IPS DF 4.7 (cell line): ENCODE data around the gene ATP11C.

Source experiments
- DNase-seq: peaks from one replicate; pipeline ENCODE4 v3.0.0-alpha.2; 2013; ENCODE audit warnings: low spot score; ENCODE audit errors: extremely low read depth

Gene ATP11C

GRCh38 chrX:139811942-139812629, 120.8 kb downstream of the ATP11C start:
- no peak for DNase-seq

- no peak for DNase-seq
Measured at GRCh38 chrX:139804482-139804881, 128.4 kb downstream of the ATP11C start.

- DNase-seq: no peak
Measured at GRCh38 chrX:139803224-139803623, 129.6 kb downstream of the ATP11C start.

- no peak for DNase-seq
Measured at GRCh38 chrX:139802048-139802447, 130.8 kb downstream of the ATP11C start.

- no peak for DNase-seq
Measured at GRCh38 chrX:139801397-139801813, 131.4 kb downstream of the ATP11C start.

GRCh38 chrX:139798701-139799100, 134.2 kb downstream of the ATP11C start:
- DNase-seq: no peak

- no peak for DNase-seq
Measured at GRCh38 chrX:139795196-139795595, 137.7 kb downstream of the ATP11C start.

- no peak for DNase-seq
Measured at GRCh38 chrX:139787601-139788000, 145.3 kb downstream of the ATP11C start.

GRCh38 chrX:139784807-139785206, 148.0 kb downstream of the ATP11C start:
- no peak for DNase-seq

GRCh38 chrX:139783959-139784358, 148.9 kb downstream of the ATP11C start:
- no peak for DNase-seq

GRCh38 chrX:139783030-139783429, 149.8 kb downstream of the ATP11C start:
- no peak for DNase-seq

GRCh38 chrX:139776599-139776998, 156.3 kb downstream of the ATP11C start:
- no peak for DNase-seq

- DNase-seq: no peak
Measured at GRCh38 chrX:139770366-139770765, 162.5 kb downstream of the ATP11C start.

GRCh38 chrX:139766545-139766983, 166.3 kb downstream of the ATP11C start:
- no peak for DNase-seq

- no peak for DNase-seq
Measured at GRCh38 chrX:139762400-139763183, 170.3 kb downstream of the ATP11C start.

- DNase-seq: no peak
Measured at GRCh38 chrX:139759637-139760036, 173.2 kb downstream of the ATP11C start.

GRCh38 chrX:139758809-139759208, 174.0 kb downstream of the ATP11C start:
- DNase-seq: no peak

- no peak for DNase-seq
Measured at GRCh38 chrX:139758250-139758649, 174.6 kb downstream of the ATP11C start.

- DNase-seq: no peak
Measured at GRCh38 chrX:139751053-139751452, 181.8 kb downstream of the ATP11C start.

- DNase-seq: no peak
Measured at GRCh38 chrX:139750390-139750789, 182.5 kb downstream of the ATP11C start.

GRCh38 chrX:139739138-139739537, 193.7 kb downstream of the ATP11C start:
- no peak for DNase-seq

- DNase-seq: no peak
Measured at GRCh38 chrX:139738581-139738980, 194.3 kb downstream of the ATP11C start.

GRCh38 chrX:139736151-139736550, 196.7 kb downstream of the ATP11C start:
- DNase-seq: no peak
